HEK293 (cell line): ENCODE measurements around the gene NAA35.

Source experiments
- CTCF ChIP-seq: fragments of 450-650 bp; formaldehyde crosslinking; IDR thresholded peaks from 2 replicates; pipeline ENCODE4 v1.5.1; 2016; ENCODE audit warnings: missing biosample characterization, missing genetic modification characterization
- GFI1B ChIP-seq: fragments of 450-650 bp; formaldehyde crosslinking; IDR thresholded peaks from 2 replicates; pipeline ENCODE4 v1.5.1; 2016; ENCODE audit warnings: missing biosample characterization, missing genetic modification characterization
- KLF10 ChIP-seq: fragments of 450-650 bp; IDR thresholded peaks from 2 replicates; pipeline ENCODE4 v1.5.1; 2018; ENCODE audit warnings: missing biosample characterization, mild to moderate bottlenecking, missing genetic modification characterization
- OVOL3 ChIP-seq: fragments of 450-650 bp; formaldehyde crosslinking; IDR thresholded peaks from 2 replicates; pipeline ENCODE4 v1.5.1; 2016; ENCODE audit warnings: missing biosample characterization, missing genetic modification characterization
- PRDM10 ChIP-seq: fragments of 450-650 bp; formaldehyde crosslinking; IDR thresholded peaks from 2 replicates; pipeline ENCODE4 v1.5.1; 2016; ENCODE audit warnings: missing biosample characterization, missing genetic modification characterization
- ZNF138 ChIP-seq: fragments of 450-650 bp; formaldehyde crosslinking; IDR thresholded peaks from 2 replicates; pipeline ENCODE4 v1.5.1; 2016; ENCODE audit warnings: missing biosample characterization, missing genetic modification characterization, borderline replicate concordance
- ZNF184 ChIP-seq: fragments of 450-650 bp; IDR thresholded peaks from 2 replicates; pipeline ENCODE4 v1.5.1; 2018; ENCODE audit warnings: missing biosample characterization, mild to moderate bottlenecking, missing genetic modification characterization
- ZNF624 ChIP-seq: fragments of 450-650 bp; formaldehyde crosslinking; IDR thresholded peaks from 2 replicates; pipeline ENCODE4 v1.5.1; 2017; ENCODE audit warnings: missing biosample characterization, missing genetic modification characterization
- ZNF843 ChIP-seq: fragments of 450-650 bp; formaldehyde crosslinking; IDR thresholded peaks from 2 replicates; pipeline ENCODE4 v1.5.1; 2016; ENCODE audit warnings: missing biosample characterization, missing genetic modification characterization

- TF ChIP-seq PRDM10 (tag by site-specific recombination) (no peak), GFI1B (tag by site-specific recombination) (no peak), ZNF184 (tag by site-specific recombination) (no peak), ZNF624 (tag by site-specific recombination) (no peak), ZNF138 (tag by site-specific recombination) (no peak), CTCF (tag by site-specific recombination) (no peak), OVOL3 (tag by site-specific recombination) (no peak), KLF10 (tag by site-specific recombination) (no peak), ZNF843 (no peak)
These were observed 99.3 kb downstream of the NAA35 start for GRCh38 chr9:86039991-86040860.
